GM18868 (cell line): ENCODE results near the gene MTSS2.

Experiments
- ATAC-seq: cut with Tn5 transposase; IDR thresholded peaks from one replicate; pipeline ENCODE4 v1.9.1; 2021; ENCODE audit warnings: mild to moderate bottlenecking, moderate library complexity; ENCODE audit not compliant: unreplicated experiment

MTSS2 gene

DNA sequence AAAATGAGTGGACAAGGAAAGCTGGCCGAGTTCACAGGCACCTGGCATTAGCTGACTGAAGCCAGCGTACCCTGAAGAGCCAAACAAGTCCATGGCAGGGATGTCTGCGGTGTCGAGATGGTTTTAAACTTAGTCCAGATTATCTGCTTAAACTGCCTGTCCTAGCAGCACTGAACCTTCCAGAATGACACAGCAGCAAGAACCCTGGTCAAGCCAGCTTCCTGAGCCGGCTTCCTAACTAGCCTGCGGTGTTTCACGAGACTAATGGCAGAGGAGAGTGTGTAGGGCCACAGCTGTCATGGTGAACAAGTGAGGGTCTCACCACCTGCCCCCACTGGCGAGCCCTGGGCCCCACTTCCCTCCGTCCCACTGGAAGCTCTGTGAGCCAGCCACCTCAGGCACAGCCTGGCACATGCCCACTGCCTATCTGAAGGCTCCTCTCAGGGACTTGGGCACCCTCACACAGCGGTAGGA lies 28.8 kb upstream of the MTSS2 start:
- no peak for ATAC-seq

DNA sequence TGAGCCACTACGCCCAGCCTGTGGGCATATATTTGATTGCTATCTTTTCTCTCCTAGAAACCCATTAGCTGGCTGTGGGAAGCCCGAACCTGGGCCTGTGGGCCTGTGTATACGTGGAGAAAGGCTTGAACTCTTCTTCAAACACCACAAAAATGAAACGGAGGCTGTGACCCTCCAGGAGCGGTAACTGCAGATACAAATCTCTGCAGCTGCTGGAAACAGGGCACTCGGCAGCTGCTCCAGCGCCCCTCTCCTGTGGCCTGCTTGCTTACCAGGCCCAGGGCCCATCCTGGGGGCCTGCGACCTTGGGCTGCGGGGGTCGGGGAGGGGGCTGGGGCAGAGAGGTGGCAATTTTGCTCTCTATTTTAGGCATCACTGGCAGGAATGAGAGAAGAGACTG lies 28.0 kb upstream of the MTSS2 start:
- ATAC-seq = no peak

DNA sequence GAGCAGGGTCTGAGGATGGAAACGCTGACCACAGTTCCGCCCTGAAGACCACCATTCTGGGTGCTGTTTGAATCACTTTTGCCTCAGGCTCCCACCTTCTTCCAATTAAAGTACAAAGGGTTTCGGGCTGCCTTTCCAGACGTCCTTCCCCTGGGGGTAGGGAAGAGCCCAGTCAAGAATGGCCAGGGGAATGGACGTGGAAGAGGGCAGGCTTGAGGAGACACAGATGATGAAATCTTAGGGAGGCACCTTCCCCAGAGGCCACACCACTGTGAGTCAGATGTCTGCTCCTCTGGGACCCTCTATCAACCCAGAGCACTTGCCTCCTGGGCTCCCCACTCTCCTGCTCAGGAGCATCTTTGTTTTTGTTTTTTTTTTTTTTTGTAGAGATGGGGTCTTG lies 27.5 kb upstream of the MTSS2 start:
- no peak for ATAC-seq

DNA sequence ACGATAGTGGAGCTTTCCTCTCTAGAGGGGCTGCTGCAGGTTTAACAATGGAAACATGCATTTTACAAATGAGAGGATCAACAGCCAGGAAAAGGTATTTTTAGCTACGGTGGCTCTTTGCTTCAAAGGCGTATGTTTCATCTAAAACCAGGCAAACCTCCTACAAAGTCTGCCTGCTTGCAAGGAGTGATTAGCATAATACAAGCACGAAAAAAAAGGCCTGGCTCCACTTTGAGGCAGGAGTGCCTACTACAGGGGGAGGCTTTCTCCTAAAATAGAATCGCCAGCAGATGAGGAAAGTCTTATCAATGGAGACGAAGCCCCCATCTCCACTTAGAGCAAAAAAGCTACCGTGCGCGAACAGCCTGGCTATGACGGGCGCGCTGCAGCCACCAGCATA lies 27.1 kb upstream of the MTSS2 start:
- ATAC-seq = no peak

DNA sequence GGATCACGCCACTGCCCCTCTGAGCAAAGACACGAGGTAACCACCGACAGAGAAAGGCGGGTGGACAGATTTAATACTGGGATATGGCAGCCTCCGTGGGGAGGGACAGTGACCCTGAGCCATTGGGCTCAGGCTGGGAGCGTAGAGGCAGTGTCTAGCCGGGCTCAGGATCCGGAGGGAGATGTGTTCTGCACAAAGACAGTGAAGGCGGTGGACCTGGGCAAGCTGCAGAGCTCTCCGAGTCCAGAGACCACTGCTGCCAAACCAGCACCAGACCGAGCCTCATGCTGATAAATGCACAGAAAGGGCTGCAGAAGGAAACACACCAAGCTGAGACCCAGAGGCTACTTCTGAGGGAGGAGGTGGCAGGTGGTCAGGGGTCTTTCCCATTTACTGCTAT lies 26.5 kb upstream of the MTSS2 start:
- no peak for ATAC-seq

DNA sequence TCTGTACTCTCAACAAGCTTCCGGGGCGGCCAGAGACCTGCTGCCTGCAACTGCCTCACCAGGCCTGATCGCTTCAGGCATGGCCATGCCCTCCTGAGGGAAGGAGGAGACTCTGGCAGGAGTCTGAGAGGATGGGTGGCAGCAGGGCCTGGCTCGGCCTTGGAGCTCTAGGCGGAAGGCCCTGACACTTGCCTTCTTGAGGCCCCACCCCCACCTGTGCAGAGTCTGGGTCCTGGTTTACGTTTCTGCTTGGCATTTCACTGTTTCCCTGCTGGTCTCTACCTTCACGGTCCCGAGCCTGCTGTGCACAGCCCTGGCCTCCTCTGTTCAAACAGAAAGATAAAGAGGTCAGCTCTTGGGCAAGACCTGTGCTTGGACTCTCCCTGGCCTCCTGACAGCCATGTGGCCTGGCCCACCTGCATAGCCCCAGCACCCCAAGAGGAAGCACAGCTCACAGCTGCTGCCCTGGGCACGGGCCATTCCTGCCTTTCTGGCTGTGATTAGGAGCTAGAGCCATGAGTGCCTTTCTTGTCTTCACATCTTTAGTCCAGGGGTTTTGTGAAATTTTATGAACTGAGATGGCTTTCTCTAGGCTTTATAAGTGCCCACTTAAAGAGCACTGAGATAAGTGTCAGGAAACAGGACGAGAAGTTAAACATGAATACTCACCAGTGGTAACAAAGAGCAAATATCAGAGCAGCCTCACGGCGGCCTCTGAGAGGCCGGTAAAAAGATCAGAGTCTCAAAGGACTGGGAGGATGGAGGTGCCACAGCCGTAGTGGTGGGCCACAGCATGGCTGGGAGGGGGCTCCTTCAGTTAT lies 25.6 kb upstream of the MTSS2 start:
- ATAC-seq = no peak

DNA sequence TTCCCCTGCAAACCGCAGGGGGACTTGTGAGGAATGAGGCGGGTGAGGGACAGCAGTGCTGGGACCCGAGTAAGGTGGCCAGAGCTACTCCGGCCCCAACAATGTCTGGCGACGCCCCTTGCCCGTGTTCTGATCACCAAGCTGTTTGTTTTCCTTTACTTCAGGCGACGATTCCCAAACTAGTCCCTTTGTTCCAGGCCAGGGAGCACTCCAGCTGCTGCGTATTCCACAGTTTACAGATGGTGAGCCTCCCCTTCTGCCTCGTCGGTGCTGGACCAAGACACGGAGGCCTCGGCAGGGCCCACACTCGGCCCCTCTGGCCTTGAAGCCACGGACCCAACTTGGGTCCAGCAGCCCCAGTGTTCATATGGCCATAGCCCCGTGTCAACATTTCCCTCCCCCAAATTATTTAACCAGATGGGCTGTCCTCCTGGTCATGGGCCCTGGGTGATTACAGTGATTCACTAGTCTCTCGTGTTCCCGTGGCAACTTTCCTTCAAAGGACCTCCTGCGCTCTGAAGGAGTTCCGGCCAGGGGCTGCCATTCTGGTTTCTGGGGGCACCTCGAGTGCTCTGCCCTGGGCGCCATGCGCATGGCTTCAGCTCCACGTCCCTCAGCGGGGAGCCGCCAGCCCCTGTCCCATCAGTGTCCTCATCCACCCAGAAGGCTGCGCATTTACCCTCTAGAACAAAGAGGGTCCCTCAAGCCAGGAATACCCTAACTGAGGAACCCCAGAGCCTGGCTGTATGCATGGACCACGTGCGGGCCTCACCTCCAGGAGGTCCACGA lies 24.8 kb upstream of the MTSS2 start:
- no peak for ATAC-seq

DNA sequence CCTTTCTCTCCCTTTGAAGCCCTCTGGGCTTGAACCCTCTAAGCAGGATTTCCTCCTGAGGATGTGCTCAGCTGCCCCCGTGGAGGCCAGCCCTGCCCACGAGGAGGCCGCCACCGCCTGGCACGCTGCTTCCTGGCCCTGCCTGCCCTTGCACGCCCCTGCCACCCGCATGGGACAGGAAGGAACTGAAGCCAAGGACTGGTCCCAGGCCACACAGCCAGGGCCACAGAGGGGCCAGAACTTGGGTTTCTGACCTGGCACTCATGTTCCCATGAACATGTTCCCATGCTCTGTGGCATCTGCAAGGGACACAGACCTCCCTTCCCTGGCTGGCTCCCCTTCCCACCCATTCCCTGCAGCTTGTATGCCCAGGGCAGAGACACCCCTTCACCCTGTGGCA lies 24.1 kb upstream of the MTSS2 start:
- ATAC-seq = no peak

DNA sequence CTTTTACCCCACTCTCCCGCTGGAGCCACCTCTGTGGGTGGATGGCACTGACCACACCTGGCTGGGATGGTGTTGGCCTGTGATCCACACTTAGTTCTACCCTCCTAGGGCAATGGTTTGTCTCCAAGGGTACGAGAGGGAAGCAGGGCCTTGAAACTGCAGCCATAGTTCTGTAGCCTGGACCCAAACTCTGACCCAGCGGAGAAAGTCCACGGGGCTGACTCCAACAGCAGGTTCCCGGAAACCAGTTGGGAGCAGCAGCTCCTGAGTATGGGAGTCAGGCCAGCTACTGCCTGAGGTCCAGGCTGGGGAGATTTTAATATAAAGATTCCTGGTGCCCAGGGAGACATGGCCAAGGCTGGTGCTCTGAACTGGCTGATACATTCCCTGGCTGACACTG lies 23.6 kb upstream of the MTSS2 start:
- ATAC-seq = no peak

DNA sequence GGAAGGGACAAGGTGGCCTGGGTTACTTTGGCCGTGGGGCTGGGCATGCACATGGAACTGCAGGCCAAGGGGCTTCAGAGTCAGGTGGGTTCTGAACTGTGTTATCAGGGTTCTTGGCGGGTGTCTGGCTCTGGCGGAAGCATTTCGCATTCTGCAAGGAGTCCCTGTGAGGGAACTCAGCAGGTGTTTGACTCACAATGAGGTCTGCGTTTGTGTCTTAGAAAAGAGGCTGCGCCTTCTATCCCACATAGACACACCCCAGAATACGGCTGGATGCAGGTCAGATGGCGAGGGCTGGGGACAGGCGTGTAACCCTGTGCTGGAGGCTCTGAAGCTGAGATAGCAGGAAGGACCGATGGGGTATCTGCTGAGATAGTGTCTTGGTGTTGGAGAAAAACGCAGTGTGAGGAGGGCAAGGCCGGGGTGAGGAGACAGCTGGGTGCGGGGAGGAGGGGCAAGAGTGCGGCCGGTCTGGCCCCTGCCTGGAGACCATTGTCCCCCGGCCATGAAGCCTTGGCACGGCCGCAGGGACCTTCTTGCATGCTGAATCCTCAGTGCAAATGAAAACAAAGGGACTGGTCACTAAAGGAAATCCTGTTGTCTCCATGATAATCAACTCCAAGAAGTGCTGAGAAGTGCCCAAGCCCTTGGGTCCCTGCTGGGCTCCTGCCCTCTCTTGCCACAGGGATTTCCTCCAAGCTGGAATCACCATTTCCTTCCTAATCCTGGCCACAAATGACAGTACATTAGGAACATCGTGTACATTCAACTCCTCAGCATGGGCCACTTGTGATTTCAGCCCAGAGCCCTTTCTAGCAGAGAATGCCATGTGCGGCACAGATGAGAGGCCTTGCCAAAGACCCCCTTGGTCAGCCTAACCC lies 22.8 kb upstream of the MTSS2 start:
- no peak for ATAC-seq

DNA sequence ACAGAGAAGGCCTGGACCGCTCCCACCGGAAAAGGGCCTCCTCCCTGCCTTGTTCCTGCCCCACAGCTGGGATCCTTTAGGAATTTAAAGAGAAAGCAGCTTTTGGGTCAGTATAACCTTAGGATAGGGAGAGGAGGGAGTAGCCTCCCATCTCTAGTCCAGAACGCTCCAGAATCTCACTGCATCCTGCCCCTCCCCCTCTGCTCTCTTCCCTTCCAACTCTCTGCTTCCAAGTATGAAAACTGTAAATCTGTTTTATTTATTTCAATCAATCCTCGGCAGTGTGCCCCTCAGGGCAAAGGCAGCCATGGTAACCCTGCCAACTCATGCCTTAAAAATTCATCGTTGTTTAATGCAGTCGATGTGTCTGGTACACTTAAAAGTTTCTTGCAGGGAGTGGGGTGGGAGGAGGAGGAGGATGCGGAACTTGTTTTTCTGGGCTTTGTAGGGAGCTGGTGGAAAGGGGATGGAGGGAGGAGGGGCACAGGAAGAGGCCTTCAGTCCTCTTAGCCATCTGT lies 21.2 kb upstream of the MTSS2 start:
- no peak for ATAC-seq

DNA sequence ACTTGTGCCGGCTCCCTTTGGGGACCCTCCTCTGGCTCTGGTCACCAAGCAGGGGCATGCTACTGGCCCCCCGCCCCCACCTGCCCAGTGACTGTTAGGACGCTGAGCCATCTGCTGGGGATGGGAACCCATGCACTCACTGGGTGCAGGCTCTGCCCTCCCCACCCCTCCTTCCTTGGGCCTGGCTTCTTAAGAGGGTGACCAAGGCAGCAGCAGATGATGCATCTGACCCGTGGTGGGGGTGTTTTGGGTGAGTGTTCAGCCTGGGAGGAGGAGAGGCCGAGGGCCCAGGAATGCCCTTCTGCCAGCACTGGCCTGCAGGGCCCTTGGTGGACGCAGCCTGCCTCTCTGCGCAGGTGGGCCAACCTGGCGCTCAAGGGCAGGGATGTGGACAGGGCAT lies 19.2 kb upstream of the MTSS2 start:
- ATAC-seq = no peak

DNA sequence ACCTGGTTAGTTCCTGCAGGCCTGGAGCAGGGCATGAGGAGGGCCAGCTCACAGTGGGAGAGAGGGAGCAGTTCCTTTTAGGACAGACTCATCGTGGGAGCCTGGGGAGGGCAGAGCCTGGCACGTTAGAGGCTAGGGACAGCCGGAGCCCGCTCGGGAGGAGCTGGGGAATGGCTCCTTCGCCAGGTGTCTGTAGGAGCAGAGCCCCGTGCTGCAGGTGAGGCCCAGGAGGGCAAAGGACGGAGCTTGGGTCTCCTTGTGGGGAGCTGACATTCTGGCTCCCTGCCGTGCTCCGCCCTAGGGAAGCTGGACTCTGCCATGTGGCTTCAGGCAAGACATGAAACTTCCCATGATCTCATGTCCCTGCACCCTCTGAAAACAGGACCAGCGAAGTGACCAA lies 18.7 kb upstream of the MTSS2 start:
- no peak for ATAC-seq

DNA sequence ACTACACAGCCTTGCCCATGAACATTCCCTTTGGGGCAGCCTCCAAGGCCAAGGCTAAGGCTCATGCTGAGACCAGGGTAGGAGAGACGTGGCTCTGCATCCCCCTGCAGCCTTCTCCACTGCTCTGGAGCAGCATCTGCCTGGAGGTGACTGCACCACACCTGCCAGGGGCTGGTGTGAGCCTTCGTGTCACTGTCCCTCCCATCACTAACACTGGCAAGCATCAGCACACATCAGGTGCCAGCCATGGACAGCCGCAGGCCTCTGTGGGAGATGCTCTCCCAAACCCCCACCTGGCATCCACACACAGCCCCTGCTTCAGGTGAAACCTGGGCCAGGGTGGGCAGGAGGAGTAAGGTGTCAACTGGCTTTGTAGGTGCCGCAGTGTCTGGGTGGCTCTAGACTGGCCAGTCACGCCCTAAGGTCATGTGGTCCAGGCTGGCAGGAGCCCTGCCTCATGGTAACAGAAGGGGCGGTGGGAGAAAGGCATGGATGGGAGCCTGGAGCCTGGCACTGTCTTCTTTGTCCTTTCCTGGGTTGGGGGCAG lies 18.1 kb upstream of the MTSS2 start:
- no peak for ATAC-seq

DNA sequence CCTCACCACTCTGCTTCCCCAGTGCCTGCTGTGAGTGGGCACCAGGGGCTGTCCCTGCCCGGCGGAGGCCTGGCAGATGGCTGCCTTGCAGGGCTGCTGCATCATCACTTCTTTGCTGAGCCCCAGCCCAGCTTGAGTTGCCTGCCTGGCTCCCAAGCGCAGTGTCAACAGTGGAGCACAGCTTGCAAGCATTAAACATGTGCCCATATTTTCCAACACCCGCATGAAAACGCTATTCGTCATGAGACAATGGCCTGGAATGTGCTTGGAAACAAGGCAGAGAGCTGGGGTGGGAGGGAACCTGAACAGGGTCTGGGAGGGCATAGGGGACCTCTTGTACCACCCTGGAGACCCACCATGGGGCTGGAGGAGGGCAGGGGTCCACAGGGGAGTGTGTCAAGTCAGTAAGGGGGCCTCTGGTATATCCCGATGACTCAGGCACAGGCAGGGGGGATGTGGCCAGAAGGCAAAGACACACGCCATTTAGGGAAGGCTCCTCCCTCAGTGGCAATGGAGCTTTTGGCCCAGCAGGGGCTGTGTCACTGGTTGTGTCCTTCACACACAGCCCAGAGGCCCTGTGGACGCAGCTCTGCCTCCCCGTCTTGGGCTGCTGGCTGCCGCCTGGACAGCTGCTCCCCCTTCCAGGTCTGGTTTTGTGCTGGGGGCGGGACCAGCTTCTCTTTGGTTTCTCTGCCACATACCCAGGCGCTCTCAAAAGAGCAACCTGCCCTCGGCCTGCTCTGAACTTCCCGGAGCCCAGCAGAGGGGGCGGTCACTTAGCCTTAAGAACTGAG lies 17.4 kb upstream of the MTSS2 start:
- ATAC-seq = no peak

DNA sequence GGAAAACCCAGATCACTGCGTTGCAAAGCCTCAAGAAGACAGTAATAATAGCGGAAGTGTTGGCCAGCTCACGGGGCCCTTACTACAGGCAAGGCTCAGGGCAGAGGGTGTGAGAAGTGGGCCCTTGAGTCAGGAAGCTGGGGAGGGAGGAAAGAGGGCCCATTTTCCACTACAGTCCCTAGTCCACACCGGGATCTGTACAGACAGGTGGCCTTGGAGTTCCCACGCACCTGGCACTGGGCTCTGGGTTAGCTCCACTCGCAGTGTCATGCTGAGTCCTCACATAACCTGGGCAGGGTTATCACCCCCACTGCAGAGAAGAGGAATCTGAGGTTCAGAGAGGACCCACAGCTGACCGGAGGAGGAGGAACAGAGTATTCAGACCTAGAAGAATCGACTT lies 16.8 kb upstream of the MTSS2 start:
- ATAC-seq = no peak

DNA sequence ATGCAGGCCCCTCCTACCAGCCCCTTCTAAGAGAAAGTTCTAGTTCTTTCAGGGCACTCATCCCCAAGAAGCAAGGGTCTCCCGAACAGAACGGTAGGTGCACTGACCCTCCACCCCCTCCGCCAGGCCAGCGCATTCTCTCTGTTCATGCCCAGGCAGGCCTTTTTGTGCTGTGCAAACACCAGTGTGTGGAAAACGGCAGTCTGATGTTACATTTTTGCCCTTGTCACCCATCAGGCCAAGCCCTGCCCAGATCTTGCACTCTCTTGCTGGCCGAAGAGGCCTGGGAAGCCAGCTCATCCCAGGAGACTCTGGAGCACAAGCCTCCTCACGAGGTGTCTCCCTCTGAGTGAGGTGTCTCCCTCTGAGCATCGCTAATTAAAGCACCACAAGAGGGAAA lies 16.1 kb upstream of the MTSS2 start:
- ATAC-seq = no peak

DNA sequence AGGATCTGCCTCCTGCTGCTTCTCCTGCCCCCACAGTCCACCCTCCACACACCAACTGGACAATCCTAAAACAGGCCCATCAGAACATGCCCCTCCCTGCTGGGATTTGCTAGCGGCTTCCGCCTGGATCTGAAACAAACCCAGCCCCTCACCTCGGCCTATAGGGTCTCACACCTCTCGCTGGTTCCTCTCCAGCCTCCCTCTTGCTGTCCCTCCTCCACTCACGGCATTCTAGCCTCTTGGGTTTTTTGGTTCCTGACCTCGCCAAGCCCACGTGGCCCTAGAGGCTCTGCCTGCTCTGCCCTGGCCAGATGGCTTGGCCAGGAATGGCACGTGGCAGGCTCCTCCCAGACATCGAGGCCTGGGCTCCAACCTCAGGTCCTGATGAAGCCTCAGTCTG lies 15.7 kb upstream of the MTSS2 start:
- ATAC-seq = no peak

DNA sequence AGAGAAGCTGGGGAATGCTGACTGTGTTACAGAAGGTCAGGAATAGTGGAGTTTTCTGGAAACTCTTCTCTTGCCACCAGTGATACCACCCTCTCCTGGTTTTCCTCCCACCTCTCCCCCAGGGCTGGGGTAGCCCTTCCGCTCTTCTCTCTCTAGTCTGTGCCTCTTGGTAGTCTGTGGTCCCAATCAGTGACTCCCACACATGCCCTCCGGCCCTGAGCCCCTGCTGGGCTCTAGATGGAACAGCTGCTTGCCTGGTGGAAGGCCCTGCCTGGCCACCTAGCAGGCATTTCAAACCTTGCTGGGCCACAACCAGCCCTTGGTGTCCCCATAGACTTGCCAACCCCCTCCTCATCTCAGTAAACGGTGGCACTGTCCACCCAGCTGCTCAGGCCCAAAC lies 15.2 kb upstream of the MTSS2 start:
- ATAC-seq = no peak
